Inflammatory macrophage treated with lipopolysaccharide for 4 hours (primary cell): ENCODE results near the gene CDH4.

ENCODE experiments used
- DNase-seq: peaks from one replicate; pipeline ENCODE4 v3.0.0-alpha.2; 2020

CDH4 gene

GRCh38 chr20:61704661-61705060 lies 452.6 kb downstream of the CDH4 start:
- no peak for DNase-seq

GRCh38 chr20:61705386-61706258 lies 453.6 kb downstream of the CDH4 start:
- no peak for DNase-seq

GRCh38 chr20:61706259-61706961 lies 454.3 kb downstream of the CDH4 start:
- no peak for DNase-seq

GRCh38 chr20:61708891-61709290 lies 456.8 kb downstream of the CDH4 start:
- DNase-seq = no peak

DNA sequence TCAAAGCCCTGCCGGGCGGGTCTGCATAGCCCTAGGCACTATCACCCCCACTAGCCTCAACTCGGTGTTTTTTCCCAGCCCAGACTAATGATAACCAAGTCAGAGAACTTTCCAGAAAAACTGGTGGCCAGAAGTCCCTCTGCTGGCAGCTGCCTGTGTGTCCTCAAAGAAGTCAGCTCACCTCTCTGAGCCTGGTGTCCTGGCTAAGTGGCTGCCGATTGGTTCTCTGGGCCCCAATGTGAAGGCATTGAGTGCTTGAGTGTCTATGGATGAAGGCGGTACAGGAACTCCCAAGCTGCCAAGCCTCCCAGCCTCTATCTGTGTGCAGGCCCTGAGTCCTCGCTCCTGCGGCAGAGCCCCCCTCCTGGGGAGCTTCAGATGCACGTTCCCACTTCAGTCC lies 458.0 kb downstream of the CDH4 start:
- DNase-seq = no peak

DNA sequence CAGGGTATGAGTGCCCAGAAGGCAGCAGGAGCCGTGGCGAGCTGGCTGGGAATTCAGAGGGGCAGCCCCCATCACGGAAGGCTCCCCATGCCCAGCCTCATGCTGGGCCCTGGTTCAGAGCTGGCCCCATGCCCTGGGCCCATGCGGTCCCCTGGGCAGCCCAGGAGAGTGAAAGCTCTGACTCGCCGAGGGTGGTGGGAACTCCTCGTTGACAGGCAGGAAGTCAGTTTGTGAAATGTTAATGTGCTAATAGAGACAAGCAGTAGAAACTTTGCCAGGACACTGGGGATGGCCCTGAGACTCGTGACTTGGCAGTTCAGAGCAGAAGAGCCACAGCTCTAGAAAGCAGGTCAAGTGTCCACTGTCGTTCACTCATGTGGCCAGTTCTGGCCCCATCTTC lies 460.6 kb downstream of the CDH4 start:
- no peak for DNase-seq

DNA sequence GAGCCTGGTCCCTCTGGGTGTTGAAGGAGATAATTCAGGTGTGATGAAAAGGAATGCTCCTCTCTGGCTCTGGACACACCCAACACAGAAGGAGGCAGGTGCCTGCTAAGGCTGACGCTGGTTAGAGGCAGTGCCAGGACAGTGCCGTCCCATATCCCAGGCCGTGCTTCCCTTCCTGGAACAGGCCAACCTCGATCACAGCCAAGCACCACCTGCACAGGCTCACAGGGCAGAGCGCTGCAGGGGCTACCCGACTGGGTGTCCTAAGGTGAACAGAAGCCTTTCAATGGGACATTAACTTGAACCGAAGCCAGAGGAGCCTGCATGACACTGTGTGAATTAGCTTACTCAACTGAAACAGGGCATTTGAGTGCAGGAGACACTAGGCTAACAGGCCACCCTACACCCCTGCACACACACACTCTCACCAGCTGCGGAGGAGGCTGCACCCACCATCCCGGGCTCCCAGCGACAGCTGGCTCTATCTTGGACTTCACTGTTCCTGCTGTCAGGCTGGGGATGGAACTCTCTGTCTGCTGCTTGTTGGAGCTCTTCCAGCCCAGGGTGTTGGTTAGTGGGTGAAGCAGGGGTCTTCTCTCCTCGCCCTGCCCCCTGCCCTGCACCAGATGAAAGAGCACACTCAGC lies 466.4 kb downstream of the CDH4 start:
- DNase-seq = no peak

DNA sequence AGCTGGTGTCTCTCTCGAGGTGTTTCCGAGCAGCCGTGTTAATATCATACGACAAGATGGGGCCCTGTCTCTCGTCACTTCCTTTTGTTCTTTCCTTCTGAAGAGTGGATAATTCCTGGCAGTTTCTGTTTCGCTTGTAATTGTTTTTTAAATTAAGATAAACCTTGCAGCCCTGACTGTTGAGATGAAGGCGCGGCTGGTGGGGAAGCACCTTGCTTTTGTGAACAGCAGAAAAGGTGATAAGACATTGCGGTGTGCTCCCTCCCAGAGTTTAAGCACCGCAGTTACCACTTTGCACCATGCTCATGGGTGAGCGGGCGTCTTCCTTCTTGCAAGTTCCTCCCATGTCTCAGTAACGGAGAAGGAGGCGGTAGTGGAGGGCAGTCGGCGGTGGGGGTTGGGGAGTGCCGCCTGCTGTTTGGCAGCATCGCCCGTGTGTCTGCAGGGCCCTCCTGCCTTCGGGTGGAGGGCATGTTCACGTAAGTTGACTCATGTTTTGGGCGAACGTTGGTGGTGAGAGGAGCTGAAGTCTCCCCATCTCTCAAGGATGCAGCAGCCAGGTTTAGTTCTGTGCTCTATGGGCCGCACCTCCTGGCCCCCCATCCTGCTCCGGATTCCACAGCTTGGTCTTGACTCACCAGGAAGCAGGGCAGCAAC lies 467.8 kb downstream of the CDH4 start:
- no peak for DNase-seq

DNA sequence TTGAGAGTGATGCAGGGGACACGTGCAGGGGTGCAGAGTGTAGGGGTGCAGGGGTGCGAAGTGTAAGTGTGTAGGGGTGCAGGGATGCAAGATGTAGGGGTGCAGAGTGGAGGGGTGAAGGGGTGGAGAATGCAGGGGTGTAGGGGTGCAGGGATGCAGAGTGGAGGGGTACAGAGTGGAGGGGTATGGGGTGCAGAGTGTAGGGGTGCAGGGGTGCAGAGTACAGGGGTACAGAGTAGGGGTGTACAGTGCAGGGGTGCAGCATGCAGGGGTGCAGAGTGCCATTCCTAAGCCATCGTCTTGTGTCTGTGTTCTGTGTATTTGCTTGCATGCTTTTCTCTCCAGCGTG lies 468.3 kb downstream of the CDH4 start:
- DNase-seq = no peak

DNA sequence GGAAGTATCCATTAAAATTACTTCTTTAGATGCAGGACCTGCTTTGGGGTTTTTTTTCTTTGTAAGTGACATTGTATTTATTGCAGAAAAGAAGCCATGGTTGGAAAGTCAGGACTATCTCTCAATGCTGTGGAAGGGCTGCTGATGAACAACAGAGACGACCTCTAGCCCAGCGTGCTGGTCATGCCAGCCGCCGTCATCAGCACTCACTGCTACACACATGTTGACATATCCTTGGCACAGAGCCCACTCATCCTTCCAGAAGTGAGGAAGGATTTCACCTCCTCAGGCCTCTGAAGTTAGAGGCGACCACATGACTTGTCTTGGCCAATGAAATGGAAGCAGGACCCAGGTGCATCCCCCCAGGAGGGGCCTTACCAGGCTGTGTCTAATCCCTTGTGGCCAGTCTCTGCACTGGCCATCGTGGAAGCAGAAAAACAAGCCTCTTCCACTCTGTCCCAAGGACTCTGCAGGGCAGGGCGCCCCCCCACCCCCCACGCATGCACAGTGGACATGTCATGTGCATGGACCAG lies 470.2 kb downstream of the CDH4 start:
- DNase-seq = no peak

GRCh38 chr20:61723529-61724257 lies 471.6 kb downstream of the CDH4 start:
- DNase-seq = no peak

GRCh38 chr20:61724376-61724775 lies 472.3 kb downstream of the CDH4 start:
- DNase-seq = no peak

GRCh38 chr20:61725145-61725544 lies 473.1 kb downstream of the CDH4 start:
- no peak for DNase-seq

DNA sequence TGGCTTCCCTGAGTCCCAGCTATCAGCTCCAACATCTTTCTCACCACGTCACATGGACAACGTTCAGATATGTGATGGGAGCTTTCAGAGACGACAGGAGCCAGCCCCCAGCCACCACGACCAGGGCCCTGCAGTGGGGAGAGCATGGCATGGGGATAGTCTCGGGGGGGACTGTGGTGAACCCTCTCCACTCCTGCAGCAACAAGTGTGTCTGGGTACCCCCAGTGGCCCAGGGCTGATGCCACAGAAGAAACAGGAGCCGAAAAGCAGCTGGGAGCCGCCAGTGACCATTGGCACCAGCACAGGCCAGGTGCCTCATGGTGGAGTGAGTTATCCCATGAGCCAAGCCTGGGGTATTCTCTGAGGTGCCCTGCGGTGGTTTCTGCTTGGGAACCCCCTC lies 473.9 kb downstream of the CDH4 start:
- DNase-seq = no peak

GRCh38 chr20:61726979-61727378 lies 474.9 kb downstream of the CDH4 start:
- no peak for DNase-seq

- DNase-seq = no peak
These were observed 475.7 kb downstream of the CDH4 start for GRCh38 chr20:61727761-61728160.

DNA sequence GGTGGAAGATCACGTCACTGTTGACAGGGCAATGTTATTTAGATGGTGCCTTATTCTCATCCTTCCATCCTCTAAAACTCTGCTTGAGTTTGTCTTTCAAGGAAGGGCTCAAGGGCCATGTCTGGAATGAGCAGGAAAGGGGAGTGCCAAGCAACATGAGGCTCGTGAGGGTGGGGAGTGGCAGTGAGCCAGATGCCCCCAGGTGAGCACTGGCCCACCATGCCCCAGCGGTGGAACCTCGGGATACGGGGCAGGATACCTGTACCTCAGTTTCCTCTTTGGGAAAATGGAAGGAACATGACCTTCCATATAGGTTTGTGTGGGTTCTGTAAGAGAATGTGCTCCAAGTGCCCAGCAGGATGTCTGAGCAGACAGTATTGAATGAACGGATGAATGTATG lies 476.3 kb downstream of the CDH4 start:
- no peak for DNase-seq

- no peak for DNase-seq
These were observed 477.0 kb downstream of the CDH4 start for GRCh38 chr20:61728786-61729770.

DNA sequence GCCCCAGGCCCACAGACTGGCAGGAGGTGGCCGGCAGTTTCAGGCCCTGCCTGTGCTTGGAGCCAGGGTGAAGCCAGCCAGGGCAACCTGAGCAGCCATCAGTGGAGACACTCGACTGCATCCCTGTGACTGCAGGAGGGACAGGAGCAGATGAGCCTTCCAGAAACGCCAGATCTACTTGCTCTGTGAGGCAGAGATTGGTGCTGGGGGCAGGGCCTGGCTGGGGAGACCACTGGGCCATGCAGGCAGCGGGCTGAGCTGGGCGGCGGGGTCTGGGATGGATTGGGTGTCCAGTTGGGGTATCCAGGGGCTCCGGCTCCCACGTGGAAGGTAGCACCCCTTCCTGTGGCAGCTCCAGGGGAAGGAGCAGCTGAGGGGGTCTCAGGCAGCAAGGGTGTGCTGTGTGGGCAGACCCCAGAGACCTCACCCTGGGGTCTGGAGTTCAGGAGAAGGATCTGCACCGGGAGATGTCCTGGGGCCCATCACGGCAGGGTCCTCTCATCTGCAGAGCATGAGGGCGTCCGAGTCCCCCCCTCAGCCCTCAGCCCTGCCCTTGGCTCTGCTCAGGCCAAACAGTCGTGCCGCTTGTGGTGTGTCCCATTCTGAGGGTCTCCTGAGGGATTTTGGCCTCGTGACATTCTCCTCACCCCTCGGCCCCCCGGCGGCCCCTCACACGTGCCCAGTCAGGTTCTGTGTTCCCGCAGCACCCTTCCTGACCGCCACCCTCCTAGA lies 478.7 kb downstream of the CDH4 start:
- no peak for DNase-seq
